ENCODE measurements around the gene HOXA7.

DNA sequence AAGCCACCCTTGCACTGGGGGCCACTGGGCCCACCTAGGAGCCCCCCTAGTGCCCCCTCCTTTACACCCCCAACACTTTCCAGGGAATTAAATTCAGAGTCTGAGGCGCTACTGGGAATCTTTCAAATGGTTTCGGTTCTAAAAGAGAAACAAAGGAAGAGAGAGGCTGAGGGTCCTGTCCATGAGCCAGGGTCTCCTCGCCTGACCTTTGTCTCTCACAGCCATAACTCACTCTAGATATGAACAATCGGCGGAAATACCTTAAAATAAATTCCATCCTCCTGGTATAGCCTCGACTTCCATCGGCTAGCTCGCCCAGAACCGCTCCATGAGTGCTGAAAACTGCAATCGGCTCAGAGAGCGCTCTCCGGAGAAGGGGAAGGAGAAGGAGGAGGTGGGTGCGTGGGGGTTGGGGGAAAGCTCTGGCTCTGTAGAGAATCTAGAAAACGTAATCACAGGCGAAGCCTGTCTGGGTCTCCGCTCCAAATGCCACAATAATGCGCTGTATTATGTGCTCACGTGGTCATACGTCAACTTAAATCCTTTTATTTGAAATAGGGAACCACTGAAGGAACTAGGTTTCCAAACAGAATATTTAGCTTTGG lies 38.5 kb downstream of the HOXA7 start:
- TF ChIP-seq CTCF (IDR thresholded peaks at IDR 0.05) (no peak), ZFX (IDR thresholded peaks at IDR 0.05; ENCODE audit: borderline replicate concordance) (no peak)
